CD4-positive, alpha-beta T cell treated with Interleukin-6 for 4 hours (primary cell): ENCODE measurements around the gene PTPN2.
A peak's percentile ranks its signal among the peaks of the same experiment; 100 is the strongest.

Experiments
- DNase-seq: peaks from one replicate; pipeline ENCODE4 v3.0.0-alpha.2; 2020; ENCODE audit warnings: mixed read lengths

Gene PTPN2

GRCh38 chr18:12857215-12857905, 26.7 kb downstream of the PTPN2 start:
- DNase-seq, result peak; percentile 23

- no peak for DNase-seq
Measured at GRCh38 chr18:12855916-12856315, 28.1 kb downstream of the PTPN2 start.

GRCh38 chr18:12852566-12853315, 31.3 kb downstream of the PTPN2 start:
- DNase-seq, result no peak

GRCh38 chr18:12851716-12852115, 32.3 kb downstream of the PTPN2 start:
- DNase-seq, result no peak

GRCh38 chr18:12849548-12849947, 34.5 kb downstream of the PTPN2 start:
- DNase-seq, result no peak

- no peak for DNase-seq
Measured at GRCh38 chr18:12848405-12848804, 35.6 kb downstream of the PTPN2 start.

- DNase-seq, result no peak
Measured at GRCh38 chr18:12844391-12844790, 39.6 kb downstream of the PTPN2 start.

GRCh38 chr18:12843420-12844350, 40.4 kb downstream of the PTPN2 start:
- no peak for DNase-seq

GRCh38 chr18:12842459-12843380, 41.3 kb downstream of the PTPN2 start:
- no peak for DNase-seq

- DNase-seq, result no peak
Measured at GRCh38 chr18:12841070-12841469, 43.0 kb downstream of the PTPN2 start.

GRCh38 chr18:12840382-12840781, 43.7 kb downstream of the PTPN2 start:
- no peak for DNase-seq

- DNase-seq, result peak; percentile 30
Measured at GRCh38 chr18:12839526-12840196, 44.4 kb downstream of the PTPN2 start.

- peak; percentile 12 for DNase-seq
Measured at GRCh38 chr18:12839057-12839525, 44.9 kb downstream of the PTPN2 start.

GRCh38 chr18:12838178-12838634, 45.8 kb downstream of the PTPN2 start:
- DNase-seq, result peak; percentile 7

GRCh38 chr18:12837747-12838146, 46.3 kb downstream of the PTPN2 start:
- no peak for DNase-seq

- no peak for DNase-seq
Measured at GRCh38 chr18:12836551-12836950, 47.5 kb downstream of the PTPN2 start.

- DNase-seq, result no peak
Measured at GRCh38 chr18:12828116-12829051, 55.7 kb downstream of the PTPN2 start.

GRCh38 chr18:12827588-12827987, 56.4 kb downstream of the PTPN2 start:
- no peak for DNase-seq

- no peak for DNase-seq
Measured at GRCh38 chr18:12825230-12825629, 58.8 kb downstream of the PTPN2 start.

GRCh38 chr18:12823892-12824291, 60.1 kb downstream of the PTPN2 start:
- no peak for DNase-seq
